Astrocyte (in vitro differentiated cells and primary cell): ENCODE data around the gene ATP8B1.

Experiments used
- EZH2 ChIP-seq: IDR thresholded peaks from 2 replicates; pipeline ENCODE4 v1.6.1; 2012; ENCODE audit warnings: mild to moderate bottlenecking, low read length, inconsistent platforms; ENCODE audit not compliant: insufficient read depth
- TF ChIP-seq, protein P1 (sequence below): IDR thresholded peaks from 2 replicates; pipeline ENCODE4 v1.5.1; 2011; ENCODE audit warnings: low read depth, mild to moderate bottlenecking, inconsistent platforms, low read length, moderate library complexity; ENCODE audit not compliant: insufficient read depth

GRCh38 chr18:57764087-57764486 is 39.0 kb downstream of the ATP8B1 start:
- TF ChIP-seq, protein P1, sequence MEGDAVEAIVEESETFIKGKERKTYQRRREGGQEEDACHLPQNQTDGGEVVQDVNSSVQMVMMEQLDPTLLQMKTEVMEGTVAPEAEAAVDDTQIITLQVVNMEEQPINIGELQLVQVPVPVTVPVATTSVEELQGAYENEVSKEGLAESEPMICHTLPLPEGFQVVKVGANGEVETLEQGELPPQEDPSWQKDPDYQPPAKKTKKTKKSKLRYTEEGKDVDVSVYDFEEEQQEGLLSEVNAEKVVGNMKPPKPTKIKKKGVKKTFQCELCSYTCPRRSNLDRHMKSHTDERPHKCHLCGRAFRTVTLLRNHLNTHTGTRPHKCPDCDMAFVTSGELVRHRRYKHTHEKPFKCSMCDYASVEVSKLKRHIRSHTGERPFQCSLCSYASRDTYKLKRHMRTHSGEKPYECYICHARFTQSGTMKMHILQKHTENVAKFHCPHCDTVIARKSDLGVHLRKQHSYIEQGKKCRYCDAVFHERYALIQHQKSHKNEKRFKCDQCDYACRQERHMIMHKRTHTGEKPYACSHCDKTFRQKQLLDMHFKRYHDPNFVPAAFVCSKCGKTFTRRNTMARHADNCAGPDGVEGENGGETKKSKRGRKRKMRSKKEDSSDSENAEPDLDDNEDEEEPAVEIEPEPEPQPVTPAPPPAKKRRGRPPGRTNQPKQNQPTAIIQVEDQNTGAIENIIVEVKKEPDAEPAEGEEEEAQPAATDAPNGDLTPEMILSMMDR = no peak
- no peak for TF ChIP-seq EZH2
